ENCODE data around the gene PZP.

PZP gene

GRCh38 chr12:9103050-9103849 lies 104.9 kb downstream of the PZP start:
- DNase-seq (ENCODE audit: low read depth in 1 of 2, low spot score in 1 of 2), result no peak
- in situ Hi-C loops (cut with HindIII; ENCODE audit: low pct_unique_long_range_greater_than_20kb, low sequenced_read_pairs), result no loop called here
- TF ChIP-seq JUND (IDR thresholded peaks at IDR 0.05; ENCODE audit: low read depth), result no peak

GRCh38 chr12:9101018-9101687 lies 107.0 kb downstream of the PZP start:
- DNase-seq (ENCODE audit: low read depth in 1 of 2, low spot score in 1 of 2), result no peak
- TF ChIP-seq JUND (IDR thresholded peaks at IDR 0.05; ENCODE audit: low read depth), result no peak
- in situ Hi-C loops (cut with HindIII; ENCODE audit: low pct_unique_long_range_greater_than_20kb, low sequenced_read_pairs), result no loop called here

GRCh38 chr12:9099552-9100190 lies 108.5 kb downstream of the PZP start:
- no peak for TF ChIP-seq JUND (IDR thresholded peaks at IDR 0.05; ENCODE audit: low read depth)
- DNase-seq (ENCODE audit: low read depth in 1 of 2, low spot score in 1 of 2), result no peak
- in situ Hi-C loops (cut with HindIII; ENCODE audit: low pct_unique_long_range_greater_than_20kb, low sequenced_read_pairs), result no loop called here

Data from T47D (cell line).